ENCODE data around the gene POU2F3.

DNA sequence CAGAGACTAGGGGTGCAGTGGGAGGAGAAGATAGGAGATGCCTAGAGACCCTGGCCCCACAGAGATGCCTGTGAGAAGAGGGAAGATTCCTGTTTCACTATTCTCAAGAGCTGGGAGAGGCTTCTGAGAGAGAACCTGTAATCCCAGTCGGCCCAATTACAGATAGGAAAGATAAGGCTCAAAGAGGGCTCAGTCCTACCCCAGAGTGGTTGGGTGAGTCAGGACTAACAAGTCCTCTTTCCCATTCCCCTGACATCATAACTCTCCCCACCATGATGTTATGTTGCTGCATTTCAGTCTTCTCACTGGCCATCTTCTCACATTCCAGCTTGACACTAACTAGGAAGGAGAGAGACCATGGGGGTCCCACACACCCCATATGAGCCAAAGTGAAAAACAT is 114.1 kb downstream of the POU2F3 start:
- TF ChIP-seq CTCF (tag by site-specific recombination; IDR thresholded peaks at IDR 0.05) (no peak), HOXC10 (CRISPR knock-in tag; IDR thresholded peaks at IDR 0.05) (no peak), ZNF138 (tag by site-specific recombination; IDR thresholded peaks at IDR 0.05; ENCODE audit: borderline replicate concordance) (no peak), ZNF24 (tag by site-specific recombination; IDR thresholded peaks at IDR 0.05) (no peak), REST (tag by site-specific recombination; IDR thresholded peaks at IDR 0.05) (no peak), ZFP37 (tag by site-specific recombination; IDR thresholded peaks at IDR 0.05) (no peak), ZNF324 (tag by site-specific recombination; IDR thresholded peaks at IDR 0.05) (no peak), BCL11A (tag by site-specific recombination; IDR thresholded peaks at IDR 0.05; ENCODE audit: low read depth) (no peak), ZFP41 (tag by site-specific recombination; IDR thresholded peaks at IDR 0.05; ENCODE audit: borderline replicate concordance) (no peak)
